Calu3 (cell line): Measurements from ENCODE around the gene GNG13. TPM values are rescaled to one million over a fixed set of nuclear protein-coding genes. Genes with fewer than 3 reads are reported as not detected.

Experiments used
- BruUV-seq: library from RNA; stranded (reverse); fragments of 400-500 nt; replicated peaks from 2 replicates; lab custom pipeline; 2021; lab: Mats Ljungman, UMichigan
- CTCF ChIA-PET: fragments of 300-600 bp; sonication (Branson Sonifier 250); formaldehyde crosslinking; loops from one replicate; lab custom pipeline; 2022; ENCODE audit warnings: antibody characterized with exemption; lab: Charles Lee
- DNase-seq: peaks from one replicate; pipeline ENCODE4 v3.0.0; 2022
- H3K27ac Mint-ChIP-seq: one replicate; pipeline ENCODE4 v1.8.0; 2022; ENCODE audit warnings: mixed read lengths; ENCODE audit not compliant: unreplicated experiment
- H3K27me3 Mint-ChIP-seq: one replicate; pipeline ENCODE4 v1.8.0; 2022; ENCODE audit warnings: mixed read lengths; ENCODE audit not compliant: unreplicated experiment
- H3K36me3 Mint-ChIP-seq: one replicate; pipeline ENCODE4 v1.8.0; 2022; ENCODE audit warnings: mild to moderate bottlenecking, moderate library complexity, mixed read lengths; ENCODE audit not compliant: insufficient read depth, unreplicated experiment
- H3K4me1 Mint-ChIP-seq: one replicate; pipeline ENCODE4 v1.8.0; 2022; ENCODE audit warnings: mild to moderate bottlenecking, low read depth, mixed read lengths; ENCODE audit not compliant: unreplicated experiment
- H3K4me3 Mint-ChIP-seq: one replicate; pipeline ENCODE4 v1.8.0; 2022; ENCODE audit warnings: mild to moderate bottlenecking, low read depth, moderate library complexity, mixed read lengths; ENCODE audit not compliant: unreplicated experiment
- H3K9me3 Mint-ChIP-seq: one replicate; pipeline ENCODE4 v1.8.0; 2022; ENCODE audit warnings: low read depth, mixed read lengths; ENCODE audit not compliant: unreplicated experiment
- CTCF ChIP-seq: fragments of 200-600 bp; IDR thresholded peaks from one replicate; pipeline ENCODE4 v1.8.0; 2022; ENCODE audit warnings: antibody characterized with exemption; ENCODE audit not compliant: unreplicated experiment
- intact Hi-C: fragments of 100-400 bp; cut with micrococcal nuclease; formaldehyde crosslinking; loops from one replicate; pipeline ENCODE4 v1.10.0; 2022; ENCODE audit not compliant: unreplicated experiment
- total RNA-seq: library from RNA; stranded (reverse); gene quantifications from 2 replicates; pipeline ENCODE4 v1.2.3, GENCODE V29; 2022

Gene GNG13
- total RNA-seq, 1 experiment from 2014 or later: not detected

- peaks cover 75% of the 10 kb centered on the region for H3K27me3 Mint-ChIP-seq
- H3K36me3 Mint-ChIP-seq: peaks cover 4% of the 10 kb centered on the region
- DNase-seq: no peak
- TF ChIP-seq CTCF: no peak
- BruUV-seq: no TSS peak
- H3K27ac Mint-ChIP-seq: no peak overlapping the region
- peaks cover under 1% of the 10 kb centered on the region for H3K9me3 Mint-ChIP-seq
- no peak overlapping the region for H3K4me3 Mint-ChIP-seq
- no peaks in the 10 kb centered on the region for H3K4me1 Mint-ChIP-seq
- CTCF ChIA-PET: no interaction called here
- intact Hi-C loops: no loop called here
Measured at GRCh38 chr16:842061-842476, 41.5 kb upstream of the GNG13 start.

GRCh38 chr16:841455-842060, 41.0 kb upstream of the GNG13 start:
- CTCF ChIA-PET: no interaction called here
- no peak overlapping the region for H3K27ac Mint-ChIP-seq
- peaks cover 4% of the 10 kb centered on the region for H3K36me3 Mint-ChIP-seq
- H3K9me3 Mint-ChIP-seq: no peaks in the 10 kb centered on the region
- DNase-seq: no peak
- peaks cover 75% of the 10 kb centered on the region for H3K27me3 Mint-ChIP-seq
- H3K4me1 Mint-ChIP-seq: no peaks in the 10 kb centered on the region
- intact Hi-C loops: no loop called here
- TF ChIP-seq CTCF: no peak
- no peak overlapping the region for H3K4me3 Mint-ChIP-seq
- BruUV-seq: no TSS peak

- H3K4me3 Mint-ChIP-seq: no peak overlapping the region
- H3K36me3 Mint-ChIP-seq: peaks cover 4% of the 10 kb centered on the region
- BruUV-seq: no TSS peak
- CTCF ChIA-PET: interaction anchor here (0.6 to 0.7 kb wide), 4 partner anchors 8 to 1212 kb away, joined by 3 to 5 read pairs (median 3); no protein-coding TSS in a partner anchor
- H3K9me3 Mint-ChIP-seq: no peaks in the 10 kb centered on the region
- peaks cover 74% of the 10 kb centered on the region for H3K27me3 Mint-ChIP-seq
- no peaks in the 10 kb centered on the region for H3K4me1 Mint-ChIP-seq
- intact Hi-C loops: no loop called here
- H3K27ac Mint-ChIP-seq: no peak overlapping the region
- TF ChIP-seq CTCF: no peak
- DNase-seq: no peak
Measured at GRCh38 chr16:840561-841454, 40.3 kb upstream of the GNG13 start.

- H3K4me1 Mint-ChIP-seq: no peaks in the 10 kb centered on the region
- no peaks in the 10 kb centered on the region for H3K9me3 Mint-ChIP-seq
- no TSS peak for BruUV-seq
- peaks cover 73% of the 10 kb centered on the region for H3K27me3 Mint-ChIP-seq
- no peak for TF ChIP-seq CTCF
- no peak overlapping the region for H3K4me3 Mint-ChIP-seq
- intact Hi-C loops: no loop called here
- H3K27ac Mint-ChIP-seq: no peak overlapping the region
- peaks cover 5% of the 10 kb centered on the region for H3K36me3 Mint-ChIP-seq
- no peak for DNase-seq
- CTCF ChIA-PET: interaction anchor here (0.6 kb wide), 3 partner anchors 334 to 1213 kb away, joined by 3 to 5 read pairs (median 3); no protein-coding TSS in a partner anchor
Measured at GRCh38 chr16:839643-840408, 39.3 kb upstream of the GNG13 start.
